K562 (cell line): ENCODE results near the gene MRPS33. TPM values are rescaled to one million over a fixed set of nuclear protein-coding genes. Genes with fewer than 3 reads are reported as not detected.

Experiments
- CC2D1A ChIP-seq: fragments of 450-650 bp; IDR thresholded peaks from 2 replicates; pipeline ENCODE4 v1.6.1; 2017; ENCODE audit warnings: mild to moderate bottlenecking
- CREM ChIP-seq: IDR thresholded peaks from 2 replicates; pipeline ENCODE4 v1.6.1; 2014; ENCODE audit warnings: antibody characterized with exemption, low read depth
- ELK3 ChIP-seq: fragments of 450-650 bp; formaldehyde crosslinking; IDR thresholded peaks from 2 replicates; pipeline ENCODE4 v1.4.0; 2020; ENCODE audit warnings: mild to moderate bottlenecking
- GTF2A2 ChIP-seq: IDR thresholded peaks from 2 replicates; pipeline ENCODE4 v1.6.1; 2016; ENCODE audit warnings: mild to moderate bottlenecking, missing genetic modification characterization, missing compliant biosample characterization
- HBP1 ChIP-seq: fragments of 450-650 bp; formaldehyde crosslinking; IDR thresholded peaks from 2 replicates; pipeline ENCODE4 v1.4.0; 2022; ENCODE audit warnings: missing genetic modification characterization
- MEIS2 ChIP-seq: fragments of 450-650 bp; IDR thresholded peaks from 2 replicates; pipeline ENCODE4 v1.6.1; 2014; ENCODE audit warnings: mild to moderate bottlenecking; ENCODE audit not compliant: partially characterized antibody
- RCOR1 ChIP-seq, 2 experiments: IDR thresholded peaks; 2 replicates each; pipeline ENCODE4 v1.6.1; 2012; ENCODE audit warnings: low read depth in 2 of 2, low read length in 2 of 2, borderline replicate concordance in 1 of 2, improper control_type of control experiment in 1 of 2
- THRAP3 ChIP-seq: fragments of 450-650 bp; IDR thresholded peaks from 2 replicates; pipeline ENCODE4 v1.6.1; 2016; ENCODE audit warnings: mild to moderate bottlenecking, inconsistent platforms, borderline replicate concordance
- ZNF384 ChIP-seq: IDR thresholded peaks from 2 replicates; pipeline ENCODE4 v1.6.1; 2012; ENCODE audit warnings: low read depth, low read length, improper control_type of control experiment
- polyA plus RNA-seq, 8 experiments: library from polyadenylated mRNA; depleted of rRNA in 4 of 8; stranded (reverse) in 5 of 8; unstranded in 3 of 8; fragments of >200 nt; fragmentation: Nextera tagmentation in 2 of 8; fragmentation: Illumina TruSeq in 1 of 8; extraction: Ambion mirVana in 2 of 8; extraction: Trizol in 1 of 8; gene quantifications; 2 replicates each; pipeline versions ENCODE4 v1.2.1 to v1.2.3, GENCODE V29; 2011 to 2014; ENCODE audit warnings: inconsistent platforms in 1 of 8, missing spikeins in 1 of 8
- total RNA-seq, 7 experiments: library from RNA; depleted of rRNA in 6 of 7; stranded (reverse); fragments of >200 nt in 6 of 7; fragmentation: Illumina TruSeq in 2 of 7; extraction: Trizol in 2 of 7; gene quantifications; 2 replicates each; pipeline versions ENCODE4 v1.2.1 to v1.2.3, GENCODE V29; 2011 to 2021; ENCODE audit warnings: low replicate concordance in 1 of 7
- TF ChIP-seq, protein P1 (sequence below): sonication (generic); formaldehyde crosslinking; IDR thresholded peaks from 2 replicates; pipeline ENCODE4 v1.5.0; 2020; ENCODE audit warnings: missing genetic modification reagents
- TF ChIP-seq, protein P2 (sequence below): fragments of 450-650 bp; IDR thresholded peaks from 2 replicates; pipeline ENCODE4 v1.6.1; 2016
- TF ChIP-seq, protein P3 (sequence below), 3 experiments: IDR thresholded peaks in 2 of 3; conservative IDR thresholded peaks in 1 of 3; 2 replicates each; pipeline ENCODE4 v1.5.1; 2011 to 2012; ENCODE audit warnings: low read length in 3 of 3, mild to moderate bottlenecking in 3 of 3, control low read depth in 2 of 3, improper control_type of control experiment in 1 of 3, inconsistent platforms in 1 of 3, low read depth in 1 of 3, mixed read lengths in 1 of 3, moderate library complexity in 1 of 3; ENCODE audit not compliant: insufficient read depth in 2 of 3
- TF ChIP-seq, protein P4 (sequence below): fragments of 450-650 bp; formaldehyde crosslinking; IDR thresholded peaks from 2 replicates; pipeline ENCODE4 v1.4.0; 2020; ENCODE audit warnings: mild to moderate bottlenecking, moderate library complexity

MRPS33 gene
- total and polyA plus RNA-seq, 9 of the 15 experiments (the other 6 are each of a cell fraction or from before 2014, with no cell fraction given) = 81.1 to 442 (median 149) TPM

GRCh38 chr7:141012044-141012685 is 2.6 kb downstream of the MRPS33 start (continued):
- TF ChIP-seq THRAP3 = no peak
- TF ChIP-seq CC2D1A = peak; percentile 57; the same call in 1 of the 2 replicates
- no peak for TF ChIP-seq ELK3 (CRISPR knock-in tag)
- TF ChIP-seq RCOR1 (IDR thresholded peaks at IDR 0.05; ENCODE audit: borderline replicate concordance in 1 of 2, low read depth in 2 of 2, low read length in 2 of 2) = peak in 1 of 2 experiments; percentile 21; a peak in 2 of 4 replicates
- TF ChIP-seq MEIS2 = peak; percentile 38
- TF ChIP-seq, protein P1, sequence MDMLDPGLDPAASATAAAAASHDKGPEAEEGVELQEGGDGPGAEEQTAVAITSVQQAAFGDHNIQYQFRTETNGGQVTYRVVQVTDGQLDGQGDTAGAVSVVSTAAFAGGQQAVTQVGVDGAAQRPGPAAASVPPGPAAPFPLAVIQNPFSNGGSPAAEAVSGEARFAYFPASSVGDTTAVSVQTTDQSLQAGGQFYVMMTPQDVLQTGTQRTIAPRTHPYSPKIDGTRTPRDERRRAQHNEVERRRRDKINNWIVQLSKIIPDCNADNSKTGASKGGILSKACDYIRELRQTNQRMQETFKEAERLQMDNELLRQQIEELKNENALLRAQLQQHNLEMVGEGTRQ = no peak
- TF ChIP-seq, protein P2, sequence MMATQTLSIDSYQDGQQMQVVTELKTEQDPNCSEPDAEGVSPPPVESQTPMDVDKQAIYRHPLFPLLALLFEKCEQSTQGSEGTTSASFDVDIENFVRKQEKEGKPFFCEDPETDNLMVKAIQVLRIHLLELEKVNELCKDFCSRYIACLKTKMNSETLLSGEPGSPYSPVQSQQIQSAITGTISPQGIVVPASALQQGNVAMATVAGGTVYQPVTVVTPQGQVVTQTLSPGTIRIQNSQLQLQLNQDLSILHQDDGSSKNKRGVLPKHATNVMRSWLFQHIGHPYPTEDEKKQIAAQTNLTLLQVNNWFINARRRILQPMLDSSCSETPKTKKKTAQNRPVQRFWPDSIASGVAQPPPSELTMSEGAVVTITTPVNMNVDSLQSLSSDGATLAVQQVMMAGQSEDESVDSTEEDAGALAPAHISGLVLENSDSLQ = peak; percentile 83
- TF ChIP-seq CREM = peak; percentile 58
- TF ChIP-seq ZNF384 = peak; percentile 98
- TF ChIP-seq, protein P3, sequence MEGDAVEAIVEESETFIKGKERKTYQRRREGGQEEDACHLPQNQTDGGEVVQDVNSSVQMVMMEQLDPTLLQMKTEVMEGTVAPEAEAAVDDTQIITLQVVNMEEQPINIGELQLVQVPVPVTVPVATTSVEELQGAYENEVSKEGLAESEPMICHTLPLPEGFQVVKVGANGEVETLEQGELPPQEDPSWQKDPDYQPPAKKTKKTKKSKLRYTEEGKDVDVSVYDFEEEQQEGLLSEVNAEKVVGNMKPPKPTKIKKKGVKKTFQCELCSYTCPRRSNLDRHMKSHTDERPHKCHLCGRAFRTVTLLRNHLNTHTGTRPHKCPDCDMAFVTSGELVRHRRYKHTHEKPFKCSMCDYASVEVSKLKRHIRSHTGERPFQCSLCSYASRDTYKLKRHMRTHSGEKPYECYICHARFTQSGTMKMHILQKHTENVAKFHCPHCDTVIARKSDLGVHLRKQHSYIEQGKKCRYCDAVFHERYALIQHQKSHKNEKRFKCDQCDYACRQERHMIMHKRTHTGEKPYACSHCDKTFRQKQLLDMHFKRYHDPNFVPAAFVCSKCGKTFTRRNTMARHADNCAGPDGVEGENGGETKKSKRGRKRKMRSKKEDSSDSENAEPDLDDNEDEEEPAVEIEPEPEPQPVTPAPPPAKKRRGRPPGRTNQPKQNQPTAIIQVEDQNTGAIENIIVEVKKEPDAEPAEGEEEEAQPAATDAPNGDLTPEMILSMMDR (IDR thresholded peaks at IDR 0.05 in 2 of 3, conservative IDR thresholded peaks at IDR 0.05 in 1 of 3; ENCODE audit: insufficient read depth in 2 of 3, low read depth in 1 of 3, low read length in 3 of 3) = peak; percentile 82 to 93 (median 82)
- TF ChIP-seq, protein P4, sequence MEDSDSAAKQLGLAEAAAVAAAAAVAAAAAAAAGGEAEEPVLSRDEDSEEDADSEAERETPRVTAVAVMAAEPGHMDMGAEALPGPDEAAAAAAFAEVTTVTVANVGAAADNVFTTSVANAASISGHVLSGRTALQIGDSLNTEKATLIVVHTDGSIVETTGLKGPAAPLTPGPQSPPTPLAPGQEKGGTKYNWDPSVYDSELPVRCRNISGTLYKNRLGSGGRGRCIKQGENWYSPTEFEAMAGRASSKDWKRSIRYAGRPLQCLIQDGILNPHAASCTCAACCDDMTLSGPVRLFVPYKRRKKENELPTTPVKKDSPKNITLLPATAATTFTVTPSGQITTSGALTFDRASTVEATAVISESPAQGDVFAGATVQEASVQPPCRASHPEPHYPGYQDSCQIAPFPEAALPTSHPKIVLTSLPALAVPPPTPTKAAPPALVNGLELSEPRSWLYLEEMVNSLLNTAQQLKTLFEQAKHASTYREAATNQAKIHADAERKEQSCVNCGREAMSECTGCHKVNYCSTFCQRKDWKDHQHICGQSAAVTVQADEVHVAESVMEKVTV (CRISPR knock-in tag) = peak; percentile 66
- no peak for TF ChIP-seq GTF2A2 (tag)
- no peak for TF ChIP-seq HBP1 (CRISPR knock-in tag)
